MCF 10A (cell line): Measurements from ENCODE around the gene FGF6. TPM values are rescaled to one million over a fixed set of nuclear protein-coding genes. Genes with fewer than 3 reads are reported as not detected.

Experiments
- BruUV-seq: library from RNA; stranded (reverse); fragments of 400-500 nt; replicated peaks from 2 replicates; lab custom pipeline; 2021; lab: Mats Ljungman, UMichigan
- CTCF ChIA-PET: fragments of 300-600 bp; sonication (Branson Sonifier 250); formaldehyde crosslinking; extraction: SDS; loops from one replicate; lab custom pipeline; 2021; ENCODE audit warnings: antibody characterized with exemption, inconsistent platforms; lab: Yijun Ruan, JAX
- POLR2A ChIA-PET: fragments of 300-600, 350-650 bp; sonication (Branson Sonifier 250); formaldehyde crosslinking; extraction: SDS; loops from one replicate; lab custom pipeline; 2020; ENCODE audit warnings: antibody characterized with exemption, inconsistent platforms; lab: Yijun Ruan, JAX
- DNase-seq: peaks from one replicate; pipeline ENCODE4 v3.0.0-alpha.2; 2018; ENCODE audit not compliant: unreplicated experiment
- H3K27ac Mint-ChIP-seq: one replicate; pipeline ENCODE4 v1.8.0; 2022; ENCODE audit warnings: mild to moderate bottlenecking, low read depth, mixed read lengths; ENCODE audit not compliant: unreplicated experiment
- H3K27me3 Mint-ChIP-seq: one replicate; pipeline ENCODE4 v1.8.0; 2022; ENCODE audit warnings: mixed read lengths; ENCODE audit not compliant: insufficient read depth, unreplicated experiment
- H3K36me3 Mint-ChIP-seq: one replicate; pipeline ENCODE4 v1.8.0; 2022; ENCODE audit warnings: mild to moderate bottlenecking, moderate library complexity, mixed read lengths; ENCODE audit not compliant: insufficient read depth, unreplicated experiment
- H3K4me1 Mint-ChIP-seq: one replicate; pipeline ENCODE4 v1.8.0; 2022; ENCODE audit warnings: mixed read lengths; ENCODE audit not compliant: insufficient read depth, unreplicated experiment
- H3K4me3 Mint-ChIP-seq: one replicate; pipeline ENCODE4 v1.8.0; 2022; ENCODE audit warnings: mild to moderate bottlenecking, moderate library complexity, mixed read lengths; ENCODE audit not compliant: unreplicated experiment
- H3K9me3 Mint-ChIP-seq: one replicate; pipeline ENCODE4 v1.8.0; 2022; ENCODE audit warnings: mixed read lengths; ENCODE audit not compliant: unreplicated experiment
- intact Hi-C: fragments of 100-400 bp; cut with micrococcal nuclease; formaldehyde crosslinking; loops from 2 replicates; pipeline ENCODE4 v1.14.1; 2022
- total RNA-seq: library from RNA; stranded (reverse); gene quantifications from 2 replicates; pipeline ENCODE4 v1.2.3, GENCODE V29; 2022
- TF ChIP-seq, protein P1 (sequence below): fragments of 200-600 bp; IDR thresholded peaks from one replicate; pipeline ENCODE4 v1.8.0; 2022; ENCODE audit warnings: antibody characterized with exemption, mild to moderate bottlenecking; ENCODE audit not compliant: unreplicated experiment

Gene FGF6
- total RNA-seq, 1 experiment from 2014 or later, result not detected

- Mint-ChIP-seq H3K36me3 (no peaks in the 10 kb centered on the region), H3K4me1 (peaks cover 5% of the 10 kb centered on the region), H3K9me3 (no peaks in the 10 kb centered on the region), H3K27me3 (peaks cover 34% of the 10 kb centered on the region), H3K4me3 (no peak overlapping the region), H3K27ac (no peak overlapping the region)
- ChIA-PET CTCF (interaction anchor here (0.7 to 5.1 kb wide), 34 partner anchors 7 to 534 kb away, joined by 3 to 73 read pairs (median 4); partner anchors contain the start of genes FGF23 and FGF6), POLR2A (no interaction called here)
- BruUV-seq, result no TSS peak
- intact Hi-C loops, result loop anchor here (5.0 kb wide), 1 partner anchor 113 kb away; no protein-coding TSS in a partner anchor
- TF ChIP-seq, protein P1, sequence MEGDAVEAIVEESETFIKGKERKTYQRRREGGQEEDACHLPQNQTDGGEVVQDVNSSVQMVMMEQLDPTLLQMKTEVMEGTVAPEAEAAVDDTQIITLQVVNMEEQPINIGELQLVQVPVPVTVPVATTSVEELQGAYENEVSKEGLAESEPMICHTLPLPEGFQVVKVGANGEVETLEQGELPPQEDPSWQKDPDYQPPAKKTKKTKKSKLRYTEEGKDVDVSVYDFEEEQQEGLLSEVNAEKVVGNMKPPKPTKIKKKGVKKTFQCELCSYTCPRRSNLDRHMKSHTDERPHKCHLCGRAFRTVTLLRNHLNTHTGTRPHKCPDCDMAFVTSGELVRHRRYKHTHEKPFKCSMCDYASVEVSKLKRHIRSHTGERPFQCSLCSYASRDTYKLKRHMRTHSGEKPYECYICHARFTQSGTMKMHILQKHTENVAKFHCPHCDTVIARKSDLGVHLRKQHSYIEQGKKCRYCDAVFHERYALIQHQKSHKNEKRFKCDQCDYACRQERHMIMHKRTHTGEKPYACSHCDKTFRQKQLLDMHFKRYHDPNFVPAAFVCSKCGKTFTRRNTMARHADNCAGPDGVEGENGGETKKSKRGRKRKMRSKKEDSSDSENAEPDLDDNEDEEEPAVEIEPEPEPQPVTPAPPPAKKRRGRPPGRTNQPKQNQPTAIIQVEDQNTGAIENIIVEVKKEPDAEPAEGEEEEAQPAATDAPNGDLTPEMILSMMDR, result no peak
- no peak for DNase-seq
Measured at GRCh38 chr12:4420138-4420670, 25.4 kb downstream of the FGF6 start.

DNA sequence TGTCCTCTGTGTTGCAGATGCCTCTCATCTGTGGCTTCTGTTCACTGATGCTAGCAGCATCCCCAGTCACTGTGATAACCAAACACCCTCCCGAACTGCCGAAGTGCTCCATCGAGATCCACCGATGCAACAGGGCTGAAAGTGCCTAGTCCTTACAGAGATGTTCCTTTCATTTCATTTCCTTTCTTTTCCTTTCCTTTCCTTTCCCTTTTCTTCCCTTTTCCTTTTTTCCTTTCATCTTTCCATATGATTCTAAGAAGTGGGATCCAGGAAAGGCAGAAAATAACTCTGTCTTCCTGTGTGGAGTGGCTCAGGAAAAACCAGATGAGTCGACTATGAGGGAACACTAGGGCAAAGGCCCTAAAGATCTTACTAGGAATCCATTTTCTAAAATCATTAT, 26.7 kb downstream of the FGF6 start:
- Mint-ChIP-seq H3K27me3 (peaks cover 45% of the 10 kb centered on the region), H3K4me1 (peaks cover 5% of the 10 kb centered on the region), H3K27ac (no peak overlapping the region), H3K4me3 (no peak overlapping the region), H3K36me3 (no peaks in the 10 kb centered on the region), H3K9me3 (no peaks in the 10 kb centered on the region)
- DNase-seq, result no peak
- TF ChIP-seq, protein P1, result no peak
- POLR2A ChIA-PET, result interaction anchor here (0.6 kb wide), 1 partner anchor 65 kb away, joined by 3 read pairs; no protein-coding TSS in a partner anchor
- intact Hi-C loops, result no loop called here
- CTCF ChIA-PET, result no interaction called here
- BruUV-seq, result no TSS peak

- peaks cover 55% of the 10 kb centered on the region for H3K27me3 Mint-ChIP-seq
- CTCF ChIA-PET, result no interaction called here
- TF ChIP-seq, protein P1, result no peak
- no TSS peak for BruUV-seq
- H3K4me3 Mint-ChIP-seq, result no peak overlapping the region
- H3K4me1 Mint-ChIP-seq, result peaks cover 5% of the 10 kb centered on the region
- intact Hi-C loops, result no loop called here
- POLR2A ChIA-PET, result no interaction called here
- no peak overlapping the region for H3K27ac Mint-ChIP-seq
- no peak for DNase-seq
- no peaks in the 10 kb centered on the region for H3K36me3 Mint-ChIP-seq
- no peaks in the 10 kb centered on the region for H3K9me3 Mint-ChIP-seq
Measured at GRCh38 chr12:4417936-4418335, 27.7 kb downstream of the FGF6 start.

GRCh38 chr12:4417455-4417854, 28.2 kb downstream of the FGF6 start:
- Mint-ChIP-seq H3K36me3 (no peaks in the 10 kb centered on the region), H3K27ac (no peak overlapping the region), H3K27me3 (peaks cover 60% of the 10 kb centered on the region), H3K9me3 (no peaks in the 10 kb centered on the region), H3K4me3 (no peak overlapping the region), H3K4me1 (peaks cover 5% of the 10 kb centered on the region)
- POLR2A ChIA-PET, result no interaction called here
- TF ChIP-seq, protein P1, result no peak
- CTCF ChIA-PET, result interaction anchor here (0.6 kb wide), 1 partner anchor 29 kb away, joined by 3 read pairs; no protein-coding TSS in a partner anchor
- no peak for DNase-seq
- intact Hi-C loops, result no loop called here
- BruUV-seq, result no TSS peak
